Kidney (tissue), 14 donors: ENCODE data around the gene CLC. TPM values are rescaled to one million over a fixed set of nuclear protein-coding genes. Genes with fewer than 3 reads are reported as not detected.

Experiments used
- DNase-seq, 5 donors: peaks; one replicate each; pipeline ENCODE4 v3.0.0-alpha.2; 2013 to 2020
- FAIRE-seq: peaks from 2 replicates; lab custom pipeline; 2012; peaks lifted over from hg19 to GRCh38; lab: Jason Lieb, UNC
- H3K27ac ChIP-seq, 2 donors: one replicate each; pipeline ENCODE4 v1.7.0; 2013; ENCODE audit warnings: low read depth in 2 of 2, low read length in 2 of 2, inconsistent platforms in 1 of 2
- H3K27me3 ChIP-seq: one replicate; pipeline ENCODE4 v1.7.1; 2013; ENCODE audit warnings: low read length, inconsistent platforms; ENCODE audit not compliant: control insufficient read depth, insufficient read depth
- H3K36me3 ChIP-seq, 3 donors: one replicate each; pipeline versions ENCODE4 v1.7.0 to v1.7.1; 2013; ENCODE audit warnings: low read length in 3 of 3, control low read depth in 1 of 3, inconsistent platforms in 1 of 3; ENCODE audit not compliant: insufficient read depth in 3 of 3, control insufficient read depth in 2 of 3
- H3K4me1 ChIP-seq, 3 donors: one replicate each; pipeline versions ENCODE4 v1.7.0 to v1.7.1; 2013; ENCODE audit warnings: low read length in 3 of 3, inconsistent platforms in 1 of 3, low read depth in 1 of 3; ENCODE audit not compliant: control insufficient read depth in 2 of 3, insufficient read depth in 2 of 3
- H3K4me3 ChIP-seq, 3 donors: one replicate each; pipeline versions ENCODE4 v1.7.0 to v1.8.1; 2013; ENCODE audit warnings: low read length in 3 of 3, control low read depth in 1 of 3, inconsistent platforms in 1 of 3
- H3K9ac ChIP-seq, 3 donors: one replicate each; pipeline versions ENCODE4 v1.7.0 to v1.7.1; 2013; ENCODE audit warnings: low read length in 3 of 3, control low read depth in 1 of 3, inconsistent platforms in 1 of 3
- H3K9me3 ChIP-seq, 3 donors: one replicate each; pipeline versions ENCODE4 v1.7.0 to v1.7.1; 2013; ENCODE audit warnings: low read length in 3 of 3, control low read depth in 1 of 3, inconsistent platforms in 1 of 3; ENCODE audit not compliant: control insufficient read depth in 2 of 3, insufficient read depth in 1 of 3
- intact Hi-C: fragments of 100-400 bp; cut with DNase I; formaldehyde crosslinking; loops from one replicate; pipeline ENCODE4 v1.11.1; 2022
- polyA plus RNA-seq: library from polyadenylated mRNA; stranded (reverse); fragments of 350-450 nt; fragmentation: Illumina TruSeq; extraction: RNeasy Lipid Tissue Mini Kit (QIAGEN cat#74804); gene quantifications from one replicate; pipeline ENCODE4 v1.2.3, GENCODE V29; 2014; ENCODE audit warnings: low read depth, low replicate concordance; ENCODE audit not compliant: insufficient read depth
- total RNA-seq: library from RNA; stranded (reverse); fragmentation: NEBNext Ultra II Directional; extraction: Animal tissue kit (Norgen Biotek cat#: 25700); gene quantifications from one replicate; pipeline ENCODE4 v1.2.1, GENCODE V29; 2021
- TF ChIP-seq, protein P1 (sequence below): IDR thresholded peaks from 3 replicates; pipeline ENCODE4 v1.5.1; 2012; ENCODE audit warnings: mild to moderate bottlenecking, moderate library complexity, borderline replicate concordance; ENCODE audit not compliant: insufficient read depth; ENCODE audit errors: extremely low read depth
- donor health status: control.
- donor health status: control.
- donor health status: control.
- donor health status: control.
- donor health status: control.
- donor health status: DM: yes; HTN: yes; CAD: no.
- donor health status: Normal renal cell carcinoma (clear cell type).

The CLC gene
- total and polyA plus RNA-seq, 2 donors from 2014 or later: not detected

DNA sequence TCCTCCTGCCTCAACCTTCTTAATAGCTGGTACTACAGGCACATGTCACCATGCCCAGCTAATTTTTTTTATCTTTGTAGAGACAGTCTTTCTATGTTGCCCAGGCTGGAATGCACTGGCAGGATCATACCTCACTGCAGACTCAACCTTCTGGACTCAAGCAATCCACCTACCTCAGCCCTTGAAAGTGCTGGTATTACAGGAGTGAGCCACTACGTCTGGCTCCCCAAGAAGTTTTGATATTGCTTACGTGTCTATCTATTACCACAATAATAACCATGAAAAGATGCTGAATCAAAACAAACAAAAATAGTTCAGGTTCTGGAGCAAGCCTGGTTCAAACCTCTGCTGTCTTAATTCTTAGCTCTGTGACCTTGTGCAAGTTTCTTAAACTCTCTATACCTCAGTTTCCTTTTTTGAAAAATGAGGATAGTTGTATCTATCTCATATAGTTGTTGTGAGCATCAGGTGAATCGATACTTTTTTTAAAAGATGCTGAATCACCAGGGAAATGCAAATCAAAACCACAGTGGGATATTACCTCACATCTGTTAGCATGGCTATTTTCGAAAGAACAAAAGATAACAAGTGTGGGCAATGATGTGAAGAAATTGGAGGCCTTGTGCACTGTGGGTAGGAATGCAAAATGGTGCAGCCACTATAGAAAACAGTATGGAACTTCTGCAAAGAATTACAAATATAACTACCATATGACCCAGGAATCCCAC lies 21.8 kb upstream of the CLC start:
- TF ChIP-seq, protein P1, sequence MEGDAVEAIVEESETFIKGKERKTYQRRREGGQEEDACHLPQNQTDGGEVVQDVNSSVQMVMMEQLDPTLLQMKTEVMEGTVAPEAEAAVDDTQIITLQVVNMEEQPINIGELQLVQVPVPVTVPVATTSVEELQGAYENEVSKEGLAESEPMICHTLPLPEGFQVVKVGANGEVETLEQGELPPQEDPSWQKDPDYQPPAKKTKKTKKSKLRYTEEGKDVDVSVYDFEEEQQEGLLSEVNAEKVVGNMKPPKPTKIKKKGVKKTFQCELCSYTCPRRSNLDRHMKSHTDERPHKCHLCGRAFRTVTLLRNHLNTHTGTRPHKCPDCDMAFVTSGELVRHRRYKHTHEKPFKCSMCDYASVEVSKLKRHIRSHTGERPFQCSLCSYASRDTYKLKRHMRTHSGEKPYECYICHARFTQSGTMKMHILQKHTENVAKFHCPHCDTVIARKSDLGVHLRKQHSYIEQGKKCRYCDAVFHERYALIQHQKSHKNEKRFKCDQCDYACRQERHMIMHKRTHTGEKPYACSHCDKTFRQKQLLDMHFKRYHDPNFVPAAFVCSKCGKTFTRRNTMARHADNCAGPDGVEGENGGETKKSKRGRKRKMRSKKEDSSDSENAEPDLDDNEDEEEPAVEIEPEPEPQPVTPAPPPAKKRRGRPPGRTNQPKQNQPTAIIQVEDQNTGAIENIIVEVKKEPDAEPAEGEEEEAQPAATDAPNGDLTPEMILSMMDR: no peak
- H3K9me3 ChIP-seq: no peaks in the 10 kb centered on the region
- no peak overlapping the region for H3K4me3 ChIP-seq
- no peaks in the 10 kb centered on the region for H3K36me3 ChIP-seq
- intact Hi-C loops: no loop called here
- H3K4me1 ChIP-seq: no peaks in the 10 kb centered on the region
- H3K27me3 ChIP-seq: no peaks in the 10 kb centered on the region
- H3K9ac ChIP-seq: no peak overlapping the region
- no peak overlapping the region for H3K27ac ChIP-seq
- no peak for FAIRE-seq
- no peak for DNase-seq

DNA sequence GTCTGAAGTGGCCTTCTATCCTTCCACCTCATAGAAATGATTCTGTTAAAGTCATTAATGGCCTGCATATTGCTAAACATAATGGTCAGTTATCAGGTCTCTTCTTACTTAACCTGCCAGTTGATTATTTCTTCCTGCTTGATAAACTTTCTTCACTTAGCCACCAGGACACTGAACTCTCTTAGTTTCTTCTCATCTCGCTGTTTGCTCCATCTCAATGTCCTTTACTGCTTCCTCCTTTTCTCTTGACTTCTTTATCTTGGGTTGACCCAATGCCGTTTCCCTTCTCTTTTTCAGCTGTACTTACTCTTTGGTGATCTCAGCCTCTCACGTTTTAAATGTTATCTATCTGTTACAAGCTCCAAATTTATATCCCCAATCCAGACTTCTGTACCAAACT lies 17.1 kb upstream of the CLC start:
- intact Hi-C loops: no loop called here
- H3K9ac ChIP-seq: no peak overlapping the region
- H3K27me3 ChIP-seq: no peaks in the 10 kb centered on the region
- TF ChIP-seq, protein P1: no peak
- DNase-seq (no peak), FAIRE-seq (no peak)
- no peaks in the 10 kb centered on the region for H3K36me3 ChIP-seq
- no peak overlapping the region for H3K4me3 ChIP-seq
- no peak overlapping the region for H3K27ac ChIP-seq
- H3K4me1 ChIP-seq: no peaks in the 10 kb centered on the region
- no peaks in the 10 kb centered on the region for H3K9me3 ChIP-seq

DNA sequence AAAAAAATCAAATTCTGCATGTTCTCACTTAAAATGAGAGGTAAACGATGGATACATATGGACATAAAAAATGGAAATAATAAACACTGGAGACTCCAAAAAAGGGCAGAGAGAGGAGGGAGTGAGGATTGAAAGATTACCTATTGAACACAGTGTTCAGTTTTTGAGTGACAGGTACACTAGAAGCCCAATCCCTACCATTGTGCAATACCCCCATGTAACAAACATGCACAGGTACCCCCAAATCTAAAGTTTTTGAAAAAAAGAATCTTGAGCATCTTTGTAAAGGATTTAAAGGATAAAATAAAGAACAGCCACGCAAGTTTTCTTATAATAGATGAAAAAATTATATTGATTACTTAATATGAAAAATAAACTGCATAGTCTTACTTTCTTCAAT lies 16.7 kb upstream of the CLC start:
- no peak for FAIRE-seq
- intact Hi-C loops: no loop called here
- no peak overlapping the region for H3K4me3 ChIP-seq
- H3K4me1 ChIP-seq: no peaks in the 10 kb centered on the region
- no peaks in the 10 kb centered on the region for H3K36me3 ChIP-seq
- no peak overlapping the region for H3K27ac ChIP-seq
- no peaks in the 10 kb centered on the region for H3K9me3 ChIP-seq
- H3K27me3 ChIP-seq: no peaks in the 10 kb centered on the region
- DNase-seq: no peak
- TF ChIP-seq, protein P1: no peak
- no peak overlapping the region for H3K9ac ChIP-seq
